Activated naive CD4-positive, alpha-beta T cell treated with anti-CD3 and anti-CD28 coated beads, Interleukin-2, amount 10 ng/mL, durations not matched to agents 7 days and 5 days (primary cell): ENCODE data around the gene CNKSR3.

ENCODE experiments used
- CTCF ChIA-PET: fragments of 350-600 bp; sonication (Branson Sonifier 250); formaldehyde crosslinking; loops from one replicate; lab custom pipeline; 2021; ENCODE audit warnings: antibody characterized with exemption; lab: Charles Lee
- DNase-seq: peaks from one replicate; pipeline ENCODE4 v3.0.0-alpha.2; 2020
- H3K27ac Mint-ChIP-seq: one replicate; pipeline ENCODE4 v1.8.0; 2021; ENCODE audit warnings: mild to moderate bottlenecking, moderate library complexity, mixed read lengths
- H3K27me3 Mint-ChIP-seq: one replicate; pipeline ENCODE4 v1.8.0; 2021; ENCODE audit warnings: mild to moderate bottlenecking, mixed read lengths
- H3K36me3 Mint-ChIP-seq: one replicate; pipeline ENCODE4 v1.8.0; 2021; ENCODE audit warnings: mixed read lengths
- H3K4me1 Mint-ChIP-seq: one replicate; pipeline ENCODE4 v1.8.0; 2021; ENCODE audit warnings: mixed read lengths
- H3K4me3 Mint-ChIP-seq: one replicate; pipeline ENCODE4 v1.8.0; 2021; ENCODE audit warnings: mild to moderate bottlenecking, moderate library complexity, mixed read lengths
- H3K9me3 Mint-ChIP-seq: one replicate; pipeline ENCODE4 v1.8.0; 2021; ENCODE audit warnings: mixed read lengths

CNKSR3 gene

GRCh38 chr6:154403788-154404187, 106.7 kb downstream of the CNKSR3 start:
- CTCF ChIA-PET, result interaction anchor here (0.7 kb wide), 1 partner anchor 12 kb away, joined by 3 read pairs; no protein-coding TSS in a partner anchor
- Mint-ChIP-seq H3K36me3 (no peaks in the 10 kb centered on the region), H3K4me1 (no peaks in the 10 kb centered on the region), H3K27me3 (peaks cover 4% of the 10 kb centered on the region), H3K9me3 (no peaks in the 10 kb centered on the region), H3K27ac (no peak overlapping the region), H3K4me3 (no peak overlapping the region)
- DNase-seq, result no peak

GRCh38 chr6:154402081-154402780, 108.3 kb downstream of the CNKSR3 start:
- no peaks in the 10 kb centered on the region for H3K4me1 Mint-ChIP-seq
- peaks cover 4% of the 10 kb centered on the region for H3K27me3 Mint-ChIP-seq
- H3K36me3 Mint-ChIP-seq, result no peaks in the 10 kb centered on the region
- CTCF ChIA-PET, result no interaction called here
- no peak overlapping the region for H3K27ac Mint-ChIP-seq
- no peaks in the 10 kb centered on the region for H3K9me3 Mint-ChIP-seq
- no peak overlapping the region for H3K4me3 Mint-ChIP-seq
- no peak for DNase-seq

DNA sequence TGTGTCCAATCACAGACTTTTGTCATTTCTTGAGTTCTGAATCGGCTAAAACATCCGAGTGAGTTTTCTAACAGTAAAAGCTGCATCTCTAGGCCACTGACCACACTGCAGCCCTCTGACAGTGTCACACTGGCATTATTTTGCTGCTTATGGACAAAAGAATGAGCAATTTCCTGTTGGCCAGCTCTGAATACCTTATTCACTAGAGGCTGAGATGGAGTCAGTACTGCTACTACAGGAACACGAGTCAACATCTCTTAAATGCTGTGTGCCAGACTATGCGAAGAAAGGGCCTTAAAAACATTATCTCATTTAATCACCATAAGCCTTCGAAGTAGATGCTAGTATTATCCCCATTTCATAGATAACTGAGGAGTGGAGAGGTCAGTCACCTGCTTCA, 111.4 kb downstream of the CNKSR3 start:
- H3K36me3 Mint-ChIP-seq, result no peaks in the 10 kb centered on the region
- H3K9me3 Mint-ChIP-seq, result no peaks in the 10 kb centered on the region
- H3K27me3 Mint-ChIP-seq, result no peaks in the 10 kb centered on the region
- H3K27ac Mint-ChIP-seq, result no peak overlapping the region
- H3K4me1 Mint-ChIP-seq, result no peaks in the 10 kb centered on the region
- no peak overlapping the region for H3K4me3 Mint-ChIP-seq
- no peak for DNase-seq
- CTCF ChIA-PET, result no interaction called here

GRCh38 chr6:154397491-154398195, 112.8 kb downstream of the CNKSR3 start:
- H3K36me3 Mint-ChIP-seq, result no peaks in the 10 kb centered on the region
- H3K9me3 Mint-ChIP-seq, result no peaks in the 10 kb centered on the region
- no peaks in the 10 kb centered on the region for H3K27me3 Mint-ChIP-seq
- H3K4me3 Mint-ChIP-seq, result no peak overlapping the region
- CTCF ChIA-PET, result no interaction called here
- no peak for DNase-seq
- no peaks in the 10 kb centered on the region for H3K4me1 Mint-ChIP-seq
- H3K27ac Mint-ChIP-seq, result no peak overlapping the region

GRCh38 chr6:154395878-154396277, 114.6 kb downstream of the CNKSR3 start:
- Mint-ChIP-seq H3K4me3 (no peak overlapping the region), H3K27ac (no peak overlapping the region), H3K9me3 (no peaks in the 10 kb centered on the region), H3K4me1 (no peaks in the 10 kb centered on the region), H3K36me3 (no peaks in the 10 kb centered on the region), H3K27me3 (no peaks in the 10 kb centered on the region)
- CTCF ChIA-PET, result no interaction called here
- no peak for DNase-seq

- Mint-ChIP-seq H3K9me3 (no peaks in the 10 kb centered on the region), H3K27ac (no peak overlapping the region), H3K4me3 (no peak overlapping the region), H3K36me3 (no peaks in the 10 kb centered on the region), H3K4me1 (no peaks in the 10 kb centered on the region), H3K27me3 (no peaks in the 10 kb centered on the region)
- DNase-seq, result no peak
- CTCF ChIA-PET, result no interaction called here
Observed at GRCh38 chr6:154395316-154395715, 115.2 kb downstream of the CNKSR3 start.

- CTCF ChIA-PET, result no interaction called here
Observed at GRCh38 chr6:154394571-154394970, 115.9 kb downstream of the CNKSR3 start.

DNA sequence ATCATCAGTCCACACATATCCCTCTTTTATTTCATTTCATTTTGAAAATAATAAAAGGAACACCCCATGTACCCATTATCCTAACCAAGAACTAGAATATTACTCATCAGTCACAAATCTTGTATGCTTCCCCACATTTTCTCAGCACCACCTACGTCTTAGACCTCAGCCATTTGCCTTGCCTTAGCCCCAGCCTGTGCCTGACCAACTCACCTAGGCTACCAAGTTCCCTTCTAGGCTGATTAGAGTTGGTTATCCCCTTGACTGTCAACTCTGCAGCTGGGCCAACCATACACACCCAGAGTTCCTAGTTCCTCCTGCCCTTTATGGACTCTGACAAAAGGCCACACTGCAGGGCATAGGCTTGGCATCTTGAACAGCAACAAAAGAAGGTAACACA, 120.5 kb downstream of the CNKSR3 start:
- H3K27ac Mint-ChIP-seq, result no peak overlapping the region
- no peaks in the 10 kb centered on the region for H3K4me1 Mint-ChIP-seq
- no peak overlapping the region for H3K4me3 Mint-ChIP-seq
- CTCF ChIA-PET, result no interaction called here
- DNase-seq, result no peak
- H3K36me3 Mint-ChIP-seq, result no peaks in the 10 kb centered on the region
- H3K27me3 Mint-ChIP-seq, result peaks cover 8% of the 10 kb centered on the region
- H3K9me3 Mint-ChIP-seq, result no peaks in the 10 kb centered on the region

More at GRCh38 chr6:154394571-154394970, 115.9 kb downstream of the CNKSR3 start:
- no peaks in the 10 kb centered on the region for H3K4me1 Mint-ChIP-seq
- H3K27ac Mint-ChIP-seq, result no peak overlapping the region
- no peaks in the 10 kb centered on the region for H3K9me3 Mint-ChIP-seq
- H3K27me3 Mint-ChIP-seq, result peaks cover 4% of the 10 kb centered on the region
- H3K4me3 Mint-ChIP-seq, result no peak overlapping the region
- H3K36me3 Mint-ChIP-seq, result no peaks in the 10 kb centered on the region
- no peak for DNase-seq

DNA sequence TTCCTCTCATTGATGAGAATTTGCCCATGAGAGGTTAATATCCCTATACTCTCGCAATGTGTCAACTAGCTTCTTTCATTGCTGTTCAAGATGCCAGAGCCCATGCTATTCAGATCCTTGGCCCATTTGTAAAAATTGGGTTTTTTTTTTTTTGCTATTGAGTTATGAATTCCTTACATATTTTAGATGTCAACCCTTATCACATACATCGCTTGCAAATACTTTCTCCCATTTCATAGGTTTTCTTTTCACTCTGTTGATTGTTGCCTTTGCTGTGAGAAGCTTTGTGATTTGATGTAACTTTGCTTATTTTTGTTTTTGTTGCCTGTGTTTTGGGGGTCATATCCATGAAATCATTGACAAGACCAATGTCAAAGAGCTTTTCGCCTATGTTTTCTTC, 121.7 kb downstream of the CNKSR3 start:
- Mint-ChIP-seq H3K27ac (no peak overlapping the region), H3K36me3 (no peaks in the 10 kb centered on the region), H3K4me3 (no peak overlapping the region), H3K9me3 (no peaks in the 10 kb centered on the region), H3K27me3 (peaks cover 8% of the 10 kb centered on the region), H3K4me1 (no peaks in the 10 kb centered on the region)
- CTCF ChIA-PET, result no interaction called here
- no peak for DNase-seq

- H3K36me3 Mint-ChIP-seq, result no peaks in the 10 kb centered on the region
- no peak overlapping the region for H3K27ac Mint-ChIP-seq
- DNase-seq, result no peak
- H3K27me3 Mint-ChIP-seq, result peaks cover 12% of the 10 kb centered on the region
- H3K4me1 Mint-ChIP-seq, result no peaks in the 10 kb centered on the region
- CTCF ChIA-PET, result no interaction called here
- no peak overlapping the region for H3K4me3 Mint-ChIP-seq
- no peaks in the 10 kb centered on the region for H3K9me3 Mint-ChIP-seq
Observed at GRCh38 chr6:154386848-154387717, 123.4 kb downstream of the CNKSR3 start.

- Mint-ChIP-seq H3K27ac (no peak overlapping the region), H3K4me1 (no peaks in the 10 kb centered on the region), H3K4me3 (no peak overlapping the region), H3K27me3 (peaks cover 8% of the 10 kb centered on the region), H3K36me3 (no peaks in the 10 kb centered on the region), H3K9me3 (no peaks in the 10 kb centered on the region)
- CTCF ChIA-PET, result no interaction called here
- no peak for DNase-seq
Observed at GRCh38 chr6:154384191-154384590, 126.3 kb downstream of the CNKSR3 start.

DNA sequence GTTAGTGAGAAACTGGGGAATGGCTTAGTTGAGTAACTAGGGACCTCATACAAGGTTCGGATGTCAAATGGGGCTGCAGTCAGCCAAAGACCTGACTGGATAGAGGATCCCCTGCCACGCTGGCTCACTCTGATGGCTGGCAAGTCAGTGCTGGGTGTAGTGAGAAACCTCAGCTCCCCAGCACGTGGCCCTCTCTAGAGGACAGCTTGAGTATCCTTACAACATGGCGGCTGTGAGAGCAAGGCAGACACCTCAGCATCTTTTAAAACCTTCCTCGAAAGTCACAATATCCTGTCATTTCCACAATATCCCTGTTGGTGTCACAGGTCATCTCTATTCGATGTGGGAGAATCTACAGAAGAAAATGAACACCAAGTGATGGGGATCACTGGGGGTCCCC, 127.2 kb downstream of the CNKSR3 start:
- Mint-ChIP-seq H3K4me1 (no peaks in the 10 kb centered on the region), H3K36me3 (no peaks in the 10 kb centered on the region)

GRCh38 chr6:154382740-154383139, 127.7 kb downstream of the CNKSR3 start:
- H3K4me3 Mint-ChIP-seq, result no peak overlapping the region
- H3K27ac Mint-ChIP-seq, result no peak overlapping the region
- no peaks in the 10 kb centered on the region for H3K9me3 Mint-ChIP-seq
- CTCF ChIA-PET, result interaction anchor here (0.6 kb wide), 1 partner anchor 65 kb away, joined by 3 read pairs; no protein-coding TSS in a partner anchor
- peaks cover 8% of the 10 kb centered on the region for H3K27me3 Mint-ChIP-seq
- H3K4me1 Mint-ChIP-seq, result no peaks in the 10 kb centered on the region
- no peak for DNase-seq
- no peaks in the 10 kb centered on the region for H3K36me3 Mint-ChIP-seq

More for the DNA sequence above, 127.2 kb downstream of the CNKSR3 start:
- CTCF ChIA-PET, result no interaction called here
- no peaks in the 10 kb centered on the region for H3K9me3 Mint-ChIP-seq
- peaks cover 8% of the 10 kb centered on the region for H3K27me3 Mint-ChIP-seq
- H3K27ac Mint-ChIP-seq, result no peak overlapping the region
- no peak overlapping the region for H3K4me3 Mint-ChIP-seq
- no peak for DNase-seq

DNA sequence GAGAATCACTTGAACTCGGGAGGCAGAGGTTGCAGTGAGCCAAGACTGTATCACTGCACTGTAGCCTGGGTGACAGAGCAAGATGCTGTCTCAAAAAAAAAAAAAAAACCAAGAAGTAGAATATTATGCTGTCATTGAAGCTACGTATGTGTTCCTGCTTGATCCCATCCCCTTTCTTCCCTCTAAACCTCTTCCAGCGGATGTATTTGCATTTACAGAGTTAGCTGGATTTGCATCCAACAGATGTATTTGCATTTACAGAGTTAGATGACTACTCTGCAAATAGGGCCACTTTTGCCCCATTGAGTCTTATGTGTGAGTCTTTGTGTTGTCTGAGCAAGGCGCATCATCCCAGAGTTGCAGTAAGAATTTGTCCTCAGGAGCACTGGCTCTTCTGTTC, 128.9 kb downstream of the CNKSR3 start:
- H3K4me1 Mint-ChIP-seq, result no peaks in the 10 kb centered on the region
- no peak overlapping the region for H3K27ac Mint-ChIP-seq
- CTCF ChIA-PET, result no interaction called here
- DNase-seq, result no peak
- H3K27me3 Mint-ChIP-seq, result peaks cover 3% of the 10 kb centered on the region
- no peak overlapping the region for H3K4me3 Mint-ChIP-seq
- H3K9me3 Mint-ChIP-seq, result no peaks in the 10 kb centered on the region
- no peaks in the 10 kb centered on the region for H3K36me3 Mint-ChIP-seq
